GM18873 (cell line): Measurements from ENCODE around the gene DNAJC4.

ENCODE experiments used
- ATAC-seq: cut with Tn5 transposase; IDR thresholded peaks from one replicate; pipeline ENCODE4 v1.9.1; 2021; ENCODE audit warnings: mild to moderate bottlenecking, moderate library complexity, moderate number of reproducible peaks; ENCODE audit not compliant: unreplicated experiment, low FRiP score

Gene DNAJC4

GRCh38 chr11:64269540-64270220, 39.3 kb downstream of the DNAJC4 start:
- ATAC-seq, result peak; percentile 71

- no peak for ATAC-seq
Observed at GRCh38 chr11:64275031-64275800, 44.9 kb downstream of the DNAJC4 start.

- no peak for ATAC-seq
Observed at GRCh38 chr11:64275841-64276240, 45.5 kb downstream of the DNAJC4 start.

- ATAC-seq, result no peak
Observed at GRCh38 chr11:64276653-64277431, 46.5 kb downstream of the DNAJC4 start.

- no peak for ATAC-seq
Observed at GRCh38 chr11:64278576-64279190, 48.3 kb downstream of the DNAJC4 start.

GRCh38 chr11:64281957-64282770, 51.8 kb downstream of the DNAJC4 start:
- no peak for ATAC-seq

GRCh38 chr11:64283092-64283491, 52.7 kb downstream of the DNAJC4 start:
- ATAC-seq, result no peak
